HL-60/S4 (cell line): ENCODE data around the gene ABAT.

Source experiments
- in situ Hi-C: fragments of 300-500 bp; cut with MboI; formaldehyde crosslinking; loops from 2 replicates; pipeline ENCODE4 v1.14.3; 2022; ENCODE audit warnings: low sequenced_read_pairs

ABAT gene

GRCh38 chr16:8674413-8675022 is at the start of gene ABAT:
ABAT (plus strand) TSS chr16:8674617; CDS start chr16:8735740, 61,123 bp downstream.
- in situ Hi-C loops: loop anchor here (25.0 kb wide), 1 partner anchor 213 kb away; the partner anchor contains the start of gene LITAFD

GRCh38 chr16:8625491-8626087 is 48.8 kb upstream of the ABAT start:
- in situ Hi-C loops: no loop called here

- in situ Hi-C loops: no loop called here
These were observed 47.5 kb upstream of the ABAT start for GRCh38 chr16:8626946-8627345.

- in situ Hi-C loops: no loop called here
These were observed 47.0 kb upstream of the ABAT start for GRCh38 chr16:8627456-8627855.

GRCh38 chr16:8628981-8629725 is 45.3 kb upstream of the ABAT start:
- in situ Hi-C loops: no loop called here

GRCh38 chr16:8630255-8630953 is 44.0 kb upstream of the ABAT start:
- in situ Hi-C loops: no loop called here

GRCh38 chr16:8631373-8631772 is 43.0 kb upstream of the ABAT start:
- in situ Hi-C loops: no loop called here

- in situ Hi-C loops: no loop called here
These were observed 42.5 kb upstream of the ABAT start for GRCh38 chr16:8631818-8632465.

- in situ Hi-C loops: no loop called here
These were observed 41.7 kb upstream of the ABAT start for GRCh38 chr16:8632675-8633182.

GRCh38 chr16:8634991-8635736 is 39.3 kb upstream of the ABAT start:
- in situ Hi-C loops: no loop called here

- in situ Hi-C loops: no loop called here
These were observed 34.7 kb upstream of the ABAT start for GRCh38 chr16:8639694-8640093.

GRCh38 chr16:8641671-8642070 is 32.7 kb upstream of the ABAT start:
- in situ Hi-C loops: no loop called here

- in situ Hi-C loops: no loop called here
These were observed 32.3 kb upstream of the ABAT start for GRCh38 chr16:8642146-8642545.

- in situ Hi-C loops: loop anchor here (5.0 kb wide), 1 partner anchor 72 kb away; no protein-coding TSS in a partner anchor
These were observed 29.9 kb upstream of the ABAT start for GRCh38 chr16:8644211-8645140.

- in situ Hi-C loops: loop anchor here (5.0 kb wide), 1 partner anchor 73 kb away; no protein-coding TSS in a partner anchor
These were observed 29.3 kb upstream of the ABAT start for GRCh38 chr16:8645141-8645521.

GRCh38 chr16:8645831-8646230 is 28.6 kb upstream of the ABAT start:
- in situ Hi-C loops: loop anchor here (5.0 kb wide), 1 partner anchor 74 kb away; no protein-coding TSS in a partner anchor

GRCh38 chr16:8646326-8647053 is 27.9 kb upstream of the ABAT start:
- in situ Hi-C loops: loop anchor here (5.0 kb wide), 1 partner anchor 74 kb away; no protein-coding TSS in a partner anchor

GRCh38 chr16:8647721-8648318 is 26.6 kb upstream of the ABAT start:
- in situ Hi-C loops: loop anchor here (5.0 kb wide), 1 partner anchor 76 kb away; no protein-coding TSS in a partner anchor
